ENCODE results near the gene PREX1.

The PREX1 gene

GRCh38 chr20:48618052-48618451, 209.7 kb downstream of the PREX1 start:
- no peak for DNase-seq

- no peak for DNase-seq
Observed at GRCh38 chr20:48617481-48617880, 210.3 kb downstream of the PREX1 start.

- no peak for DNase-seq
Observed at GRCh38 chr20:48616481-48616880, 211.3 kb downstream of the PREX1 start.

GRCh38 chr20:48615871-48616270, 211.9 kb downstream of the PREX1 start:
- no peak for DNase-seq

- no peak for DNase-seq
Observed at GRCh38 chr20:48614593-48615274, 213.1 kb downstream of the PREX1 start.

GRCh38 chr20:48613926-48614325, 213.9 kb downstream of the PREX1 start:
- DNase-seq: no peak

- DNase-seq: no peak
Observed at GRCh38 chr20:48612335-48612734, 215.5 kb downstream of the PREX1 start.

- DNase-seq: no peak
Observed at GRCh38 chr20:48610996-48611395, 216.8 kb downstream of the PREX1 start.

- DNase-seq: no peak
Observed at GRCh38 chr20:48609491-48609978, 218.3 kb downstream of the PREX1 start.

GRCh38 chr20:48608756-48609155, 219.0 kb downstream of the PREX1 start:
- no peak for DNase-seq

- DNase-seq: no peak
Observed at GRCh38 chr20:48607544-48607865, 220.3 kb downstream of the PREX1 start.

- DNase-seq: no peak
Observed at GRCh38 chr20:48606841-48607543, 220.8 kb downstream of the PREX1 start.

- no peak for DNase-seq
Observed at GRCh38 chr20:48606172-48606840, 221.5 kb downstream of the PREX1 start.

GRCh38 chr20:48605364-48606171, 222.2 kb downstream of the PREX1 start:
- DNase-seq: no peak

GRCh38 chr20:48604936-48605335, 222.9 kb downstream of the PREX1 start:
- no peak for DNase-seq

- DNase-seq: no peak
Observed at GRCh38 chr20:48604426-48604825, 223.4 kb downstream of the PREX1 start.

- DNase-seq: no peak
Observed at GRCh38 chr20:48603819-48604405, 223.9 kb downstream of the PREX1 start.

- no peak for DNase-seq
Observed at GRCh38 chr20:48603116-48603818, 224.5 kb downstream of the PREX1 start.

GRCh38 chr20:48601798-48602197, 226.0 kb downstream of the PREX1 start:
- no peak for DNase-seq

GRCh38 chr20:48600470-48600945, 227.3 kb downstream of the PREX1 start:
- no peak for DNase-seq

- no peak for DNase-seq
Observed at GRCh38 chr20:48599748-48600469, 227.9 kb downstream of the PREX1 start.
